Lower lobe of right lung (tissue), 2 donors: ENCODE data around the gene CDH26. TPM values are rescaled to one million over a fixed set of nuclear protein-coding genes. Genes with fewer than 3 reads are reported as not detected.

Source experiments
- ATAC-seq, 2 donors: fragments of 200-7000 bp; cut with Tn5 transposase; one replicate each; pipeline ENCODE4 v1.9.1; 2020 to 2022; ENCODE audit warnings: mild to moderate bottlenecking in 2 of 2, moderate library complexity in 2 of 2
- DNase-seq: peaks from one replicate; pipeline ENCODE4 v3.0.0-alpha.2; 2020
- H3K27ac ChIP-seq: fragments of 200-600 bp; one replicate; pipeline ENCODE4 v1.8.0; 2022
- H3K27me3 ChIP-seq: fragments of 200-600 bp; one replicate; pipeline ENCODE4 v1.8.0; 2022; ENCODE audit warnings: low read depth
- H3K36me3 ChIP-seq: fragments of 200-600 bp; one replicate; pipeline ENCODE4 v1.8.0; 2022; ENCODE audit warnings: mild to moderate bottlenecking
- H3K4me1 ChIP-seq: fragments of 200-600 bp; one replicate; pipeline ENCODE4 v1.8.0; 2022
- H3K4me3 ChIP-seq: fragments of 200-600 bp; one replicate; pipeline ENCODE4 v1.8.0; 2022; ENCODE audit warnings: mild to moderate bottlenecking
- H3K9me3 ChIP-seq: fragments of 200-600 bp; one replicate; pipeline ENCODE4 v1.8.0; 2022
- CTCF ChIP-seq: fragments of 200-600 bp; IDR thresholded peaks from one replicate; pipeline ENCODE4 v1.8.0; 2022; ENCODE audit warnings: antibody characterized with exemption, mild to moderate bottlenecking
- intact Hi-C: fragments of 100-400 bp; cut with DNase I; formaldehyde crosslinking; loops from one replicate; pipeline ENCODE4 v1.11.0; 2022
- total RNA-seq: library from RNA; stranded (reverse); fragmentation: NEBNext Ultra II Directional; extraction: Animal tissue kit (Norgen Biotek cat#: 25700); gene quantifications from one replicate; pipeline ENCODE4 v1.2.1, GENCODE V29; 2021
- donor health status: DM: no; HTN: yes; CAD: no; lungs with severe emphysema.

CDH26 gene
- total RNA-seq, 1 donor from 2014 or later: 8.4 TPM

DNA sequence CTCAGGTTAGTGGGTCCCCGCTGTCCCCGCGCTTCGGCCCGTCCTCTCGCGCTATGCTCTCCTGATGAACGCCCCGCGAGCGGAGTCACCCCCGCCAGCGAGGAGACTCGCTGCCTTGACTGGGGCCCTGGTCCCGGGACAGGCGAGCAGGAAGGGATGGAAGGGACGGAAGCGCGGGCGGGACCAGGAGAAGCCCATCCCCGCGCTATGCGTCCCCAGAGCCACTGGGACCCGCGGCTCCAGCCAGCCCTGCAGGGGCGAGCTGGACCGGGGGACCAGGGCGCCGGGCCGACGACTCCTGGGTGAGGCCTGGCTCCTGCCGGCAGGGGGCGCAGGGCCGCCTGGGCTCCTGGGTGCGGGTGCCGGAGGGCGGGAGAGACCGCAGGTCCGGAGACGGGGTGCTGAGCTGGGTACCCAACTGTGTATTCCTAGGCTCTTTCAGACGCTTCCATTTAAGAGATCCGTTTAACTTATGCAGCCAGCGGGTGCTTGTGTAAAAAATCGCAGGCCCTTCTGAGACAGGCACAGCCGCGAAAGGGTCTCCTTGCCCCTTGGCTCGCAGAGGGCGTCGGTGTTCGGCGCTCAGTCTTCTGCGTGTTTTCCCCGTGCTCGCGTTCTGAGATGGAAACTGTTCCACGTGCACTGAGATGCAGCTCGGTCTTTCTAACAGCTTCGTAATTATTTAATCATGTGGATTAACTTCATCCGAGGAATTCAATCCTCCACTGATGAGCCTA lies 24.2 kb upstream of the CDH26 start:
- Histone ChIP-seq H3K9me3 (no peaks in the 10 kb centered on the region), H3K27me3 (no peaks in the 10 kb centered on the region), H3K27ac (peak overlapping the region; percentile 69), H3K4me1 (peaks cover 23% of the 10 kb centered on the region), H3K36me3 (no peaks in the 10 kb centered on the region), H3K4me3 (peak overlapping the region; percentile 68)
- ATAC-seq (peak; percentile 97 to 98), DNase-seq (peak; percentile 88)
- intact Hi-C loops: no loop called here
- TF ChIP-seq CTCF: peak; percentile 99

DNA sequence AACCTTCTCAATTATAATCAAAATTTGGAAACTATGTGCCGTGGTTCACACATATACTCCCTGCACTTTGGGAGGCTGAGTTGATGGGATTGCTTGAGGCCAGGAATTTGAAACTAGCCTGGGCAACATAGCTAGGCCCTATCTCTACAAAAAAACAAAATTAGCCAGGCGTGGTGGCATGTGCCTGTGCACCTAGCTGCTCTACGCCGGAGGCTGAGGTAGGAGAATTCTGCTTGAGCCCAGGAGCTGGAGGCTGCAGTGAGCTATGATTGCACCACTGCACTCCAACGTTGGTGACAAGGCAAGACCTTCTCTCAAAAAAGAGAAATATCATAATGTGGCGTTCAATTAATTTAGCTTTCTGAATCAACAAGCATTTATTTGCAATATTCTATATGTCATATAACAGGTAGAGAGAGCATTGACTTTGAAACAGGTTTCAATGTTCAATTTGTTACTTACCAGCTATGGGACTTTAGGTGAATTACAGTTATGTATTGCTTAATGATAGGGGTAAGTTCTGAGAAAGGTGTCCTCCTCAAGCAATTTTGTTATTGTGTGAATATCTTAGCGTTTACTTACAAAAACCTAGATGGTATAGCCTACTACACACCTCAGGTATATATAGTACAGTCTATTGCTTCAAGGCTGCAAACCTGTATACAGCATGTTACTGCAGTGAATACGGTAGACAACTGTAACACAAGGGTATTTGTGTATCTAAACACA lies 22.6 kb upstream of the CDH26 start:
- no peaks in the 10 kb centered on the region for H3K36me3 ChIP-seq
- H3K27ac ChIP-seq: no peak overlapping the region
- TF ChIP-seq CTCF: no peak
- DNase-seq: no peak
- peaks cover 27% of the 10 kb centered on the region for H3K4me1 ChIP-seq
- intact Hi-C loops: no loop called here
- H3K27me3 ChIP-seq: no peaks in the 10 kb centered on the region
- H3K4me3 ChIP-seq: no peak overlapping the region
- no peaks in the 10 kb centered on the region for H3K9me3 ChIP-seq
- no peak for ATAC-seq

- DNase-seq (no peak), ATAC-seq (no peak)
- H3K9me3 ChIP-seq: no peaks in the 10 kb centered on the region
- no peak overlapping the region for H3K27ac ChIP-seq
- no peak for TF ChIP-seq CTCF
- H3K27me3 ChIP-seq: no peaks in the 10 kb centered on the region
- peaks cover 32% of the 10 kb centered on the region for H3K4me1 ChIP-seq
- intact Hi-C loops: no loop called here
- H3K36me3 ChIP-seq: no peaks in the 10 kb centered on the region
- H3K4me3 ChIP-seq: no peak overlapping the region
Measured at GRCh38 chr20:59936409-59936808, 21.8 kb upstream of the CDH26 start.

GRCh38 chr20:59937150-59937549 lies 21.1 kb upstream of the CDH26 start:
- no peak overlapping the region for H3K4me3 ChIP-seq
- H3K4me1 ChIP-seq: peaks cover 39% of the 10 kb centered on the region
- no peaks in the 10 kb centered on the region for H3K27me3 ChIP-seq
- peaks cover under 1% of the 10 kb centered on the region for H3K36me3 ChIP-seq
- TF ChIP-seq CTCF: no peak
- H3K27ac ChIP-seq: no peak overlapping the region
- intact Hi-C loops: no loop called here
- DNase-seq (no peak), ATAC-seq (no peak)
- H3K9me3 ChIP-seq: no peaks in the 10 kb centered on the region

GRCh38 chr20:59938221-59938620 lies 20.0 kb upstream of the CDH26 start:
- Histone ChIP-seq H3K4me3 (peak overlapping the region; percentile 81), H3K4me1 (peaks cover 40% of the 10 kb centered on the region), H3K27ac (no peak overlapping the region)

More at GRCh38 chr20:59938221-59938620, 20.0 kb upstream of the CDH26 start:
- ATAC-seq (no peak), DNase-seq (no peak)
- Histone ChIP-seq H3K36me3 (peaks cover 11% of the 10 kb centered on the region), H3K9me3 (no peaks in the 10 kb centered on the region), H3K27me3 (no peaks in the 10 kb centered on the region)
- TF ChIP-seq CTCF: no peak
- intact Hi-C loops: no loop called here
